SK-N-SH (cell line): ENCODE data around the gene TBC1D3B. TPM values are rescaled to one million over a fixed set of nuclear protein-coding genes. Genes with fewer than 3 reads are reported as not detected.

ENCODE experiments used
- CTCF ChIA-PET: fragments of 300-600, 350-600 bp; formaldehyde crosslinking; extraction: SDS; loops from one replicate; lab custom pipeline; 2021; lab: Yijun Ruan, JAX
- POLR2A ChIA-PET: fragments of 350-600 bp; sonication (Branson Sonifier 250); formaldehyde crosslinking; extraction: SDS; loops from one replicate; lab custom pipeline; 2020; ENCODE audit warnings: antibody characterized with exemption, inconsistent platforms; lab: Yijun Ruan, JAX
- DNase-seq: peaks from one replicate; pipeline ENCODE4 v3.0.0; 2012
- H2AFZ ChIP-seq: fragments of 200-600 bp; sonication (generic); 2 replicates; pipeline ENCODE4 v1.8.1; 2016; ENCODE audit warnings: antibody characterized with exemption, mild to moderate bottlenecking, low read depth
- H3F3A ChIP-seq: fragments of 200-600 bp; sonication (generic); replicated peaks from 2 replicates; pipeline ENCODE3; 2016; ENCODE audit warnings: antibody characterized with exemption, mild to moderate bottlenecking; ENCODE audit not compliant: insufficient read depth
- H3K27ac ChIP-seq, 2 experiments: fragments of 200-500 bp in 1 of 2; fragments of 200-600 bp in 1 of 2; sonication (Bioruptor generic) in 1 of 2; sonication (generic), shearing (Covaris generic) in 1 of 2; 2 replicates each; pipeline versions ENCODE4 v1.5.1 to v1.6.1; 2014 to 2016; ENCODE audit warnings: low read depth in 2 of 2, inconsistent platforms in 1 of 2, low read length in 1 of 2, mild to moderate bottlenecking in 1 of 2, mixed read lengths in 1 of 2
- H3K27me3 ChIP-seq: fragments of 200-600 bp; sonication (generic), shearing (Covaris generic); 2 replicates; pipeline ENCODE4 v1.6.1; 2016; ENCODE audit warnings: mixed run types; ENCODE audit not compliant: insufficient read depth
- H3K36me3 ChIP-seq, 2 experiments: fragments of 200-500 bp in 1 of 2; fragments of 200-600 bp in 1 of 2; sonication (Bioruptor generic) in 1 of 2; sonication (generic) in 1 of 2; replicated peaks in 1 of 2; 2 replicates each; pipeline versions ENCODE3 to v1.5.1; 2014 to 2016; ENCODE audit warnings: low read length in 1 of 2, mild to moderate bottlenecking in 1 of 2; ENCODE audit not compliant: insufficient read depth in 2 of 2, control insufficient read depth in 1 of 2
- H3K4me1 ChIP-seq, 2 experiments: fragments of 200-500 bp in 1 of 2; fragments of 200-600 bp in 1 of 2; sonication (Bioruptor generic) in 1 of 2; sonication (generic), shearing (Covaris generic) in 1 of 2; 2 replicates each; pipeline versions ENCODE4 v1.5.1 to v1.6.1; 2014 to 2016; ENCODE audit warnings: low read depth in 1 of 2, low read length in 1 of 2, mixed run types in 1 of 2; ENCODE audit not compliant: insufficient read depth in 2 of 2, control insufficient read depth in 1 of 2
- H3K4me2 ChIP-seq: fragments of 200-600 bp; sonication (generic), shearing (Covaris generic); 2 replicates; pipeline ENCODE4 v1.6.1; 2017; ENCODE audit warnings: mixed run types
- H3K4me3 ChIP-seq, 2 experiments: fragments of 200-500 bp in 1 of 2; fragments of 200-600 bp in 1 of 2; sonication (Bioruptor generic) in 1 of 2; sonication (generic), shearing (Covaris generic) in 1 of 2; 2 replicates each; pipeline versions ENCODE4 v1.5.1 to v1.8.1; 2014 to 2016; ENCODE audit warnings: low read depth in 2 of 2, inconsistent platforms in 1 of 2, low read length in 1 of 2, mild to moderate bottlenecking in 1 of 2, mixed read lengths in 1 of 2, moderate library complexity in 1 of 2
- H3K79me2 ChIP-seq: fragments of 200-600 bp; sonication (generic); 2 replicates; pipeline ENCODE4 v1.8.1; 2017; ENCODE audit warnings: mild to moderate bottlenecking; ENCODE audit not compliant: insufficient read depth
- H3K9ac ChIP-seq: fragments of 200-600 bp; sonication (generic); 2 replicates; pipeline ENCODE4 v1.6.1; 2017; ENCODE audit warnings: mixed run types
- H3K9me2 ChIP-seq: fragments of 200-600 bp; sonication (generic); 2 replicates; pipeline ENCODE4 v1.6.1; 2017; ENCODE audit warnings: mixed run types
- H3K9me3 ChIP-seq: fragments of 200-600 bp; sonication (generic); 2 replicates; pipeline ENCODE4 v1.6.1; 2017; ENCODE audit warnings: mixed run types, mild to moderate bottlenecking, moderate library complexity
- H4K20me1 ChIP-seq: fragments of 200-600 bp; sonication (generic); 2 replicates; pipeline ENCODE4 v1.6.1; 2017; ENCODE audit warnings: mild to moderate bottlenecking, mixed run types; ENCODE audit not compliant: insufficient read depth
- CTCF ChIP-seq: fragments of 200-600 bp; sonication (generic); IDR thresholded peaks from 2 replicates; pipeline ENCODE4 v1.6.1; 2017; ENCODE audit warnings: antibody characterized with exemption, mild to moderate bottlenecking, moderate library complexity
- EZH2phosphoT487 ChIP-seq: fragments of 200-600 bp; sonication (generic); IDR thresholded peaks from 2 replicates; pipeline ENCODE4 v1.6.1; 2017; ENCODE audit warnings: low read depth, mixed run types, mild to moderate bottlenecking, antibody characterized with exemption, moderate library complexity, borderline replicate concordance
- GATA2 ChIP-seq: sonication (generic); formaldehyde crosslinking; IDR thresholded peaks from 2 replicates; pipeline ENCODE4 v1.5.0; 2020; ENCODE audit warnings: mild to moderate bottlenecking, missing genetic modification reagents
- IRF3 ChIP-seq: fragments of 150-350 bp; IDR thresholded peaks from 2 replicates; pipeline ENCODE4 v1.6.1; 2016; ENCODE audit warnings: mild to moderate bottlenecking, low read depth, low read length
- MEF2A ChIP-seq: IDR thresholded peaks from 2 replicates; pipeline ENCODE4 v1.4.0; 2012; ENCODE audit warnings: low read depth, borderline replicate concordance
- MXI1 ChIP-seq: IDR thresholded peaks from 2 replicates; pipeline ENCODE4 v1.6.1; 2012; ENCODE audit warnings: mild to moderate bottlenecking, low read depth, low read length, improper control_type of control experiment
- RAD21 ChIP-seq: IDR thresholded peaks from 2 replicates; pipeline ENCODE4 v1.6.1; 2012; ENCODE audit warnings: mild to moderate bottlenecking, low read length
- RCOR1 ChIP-seq: fragments of 150-350 bp; IDR thresholded peaks from 2 replicates; pipeline ENCODE4 v1.6.1; 2017; ENCODE audit warnings: antibody characterized with exemption, low read length
- REST ChIP-seq: IDR thresholded peaks from 2 replicates; pipeline ENCODE4 v1.6.1; 2012; ENCODE audit warnings: mild to moderate bottlenecking, low read depth, low read length, moderate library complexity
- RFX5 ChIP-seq: IDR thresholded peaks from 2 replicates; pipeline ENCODE4 v1.6.1; 2012; ENCODE audit warnings: mild to moderate bottlenecking, improper control_type of control experiment, low read length
- WGBS: methylation state at CpG from one replicate; pipeline ENCODE4 v1.1.6; 2017; ENCODE audit warnings: low lambda C conversion rate; 5-methylcytosine and 5-hydroxymethylcytosine counted together
- polyA plus RNA-seq, 3 experiments: library from polyadenylated mRNA; depleted of rRNA; stranded (reverse); fragments of >200 nt; gene quantifications; 2 replicates each; pipeline ENCODE4 v1.2.3, GENCODE V29; 2012

The TBC1D3B gene
- polyA plus RNA-seq, 1 of the 3 experiments (the other 2 are of a cell fraction): 3.7 TPM

DNA sequence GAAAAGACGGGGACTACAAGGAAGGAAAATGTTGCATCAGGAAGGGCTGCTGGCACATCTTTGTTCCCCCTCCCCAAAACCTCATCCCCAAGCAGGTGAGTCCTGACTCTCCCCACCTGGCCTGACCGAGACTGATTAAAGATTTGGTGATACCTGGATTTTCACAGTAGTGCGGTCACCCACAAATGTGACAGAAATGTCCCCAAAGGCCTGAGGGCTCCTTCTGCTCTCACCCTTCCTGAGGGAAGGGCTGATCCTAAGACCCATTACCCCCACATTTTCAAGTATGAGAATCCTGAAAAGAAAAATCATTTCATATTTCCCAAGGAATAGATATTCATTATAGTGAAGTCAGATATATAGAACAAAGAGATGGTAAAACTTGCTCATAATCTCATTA is 28.8 kb downstream of the TBC1D3B start:
- Histone ChIP-seq H4K20me1 (no peaks in the 10 kb centered on the region), H3K9ac (no peak overlapping the region), H3K27me3 (peaks cover 14% of the 10 kb centered on the region; the same call in 1 of the 2 replicates), H3K4me2 (no peak overlapping the region), H3K4me1 (no peaks in the 10 kb centered on the region), H3K27ac (no peak overlapping the region), H3K9me3 (no peaks in the 10 kb centered on the region), H3K9me2 (no peaks in the 10 kb centered on the region), H3K79me2 (no peaks in the 10 kb centered on the region), H3K4me3 (no peak overlapping the region), H3F3A (no peaks in the 10 kb centered on the region), H3K36me3 (no peaks in the 10 kb centered on the region), H2AFZ (no peak overlapping the region)
- ChIA-PET POLR2A (no interaction called here), CTCF (interaction anchor here (0.6 to 5.2 kb wide), 6 partner anchors 29 to 299 kb away, joined by 3 to 59 read pairs (median 5); no protein-coding TSS in a partner anchor)
- WGBS: 35% methylated on average over 3 of the region's 3 CpGs
- no peak for DNase-seq
- no peak for TF ChIP-seq GATA2
- TF ChIP-seq CTCF: no peak
- no peak for TF ChIP-seq RFX5

DNA sequence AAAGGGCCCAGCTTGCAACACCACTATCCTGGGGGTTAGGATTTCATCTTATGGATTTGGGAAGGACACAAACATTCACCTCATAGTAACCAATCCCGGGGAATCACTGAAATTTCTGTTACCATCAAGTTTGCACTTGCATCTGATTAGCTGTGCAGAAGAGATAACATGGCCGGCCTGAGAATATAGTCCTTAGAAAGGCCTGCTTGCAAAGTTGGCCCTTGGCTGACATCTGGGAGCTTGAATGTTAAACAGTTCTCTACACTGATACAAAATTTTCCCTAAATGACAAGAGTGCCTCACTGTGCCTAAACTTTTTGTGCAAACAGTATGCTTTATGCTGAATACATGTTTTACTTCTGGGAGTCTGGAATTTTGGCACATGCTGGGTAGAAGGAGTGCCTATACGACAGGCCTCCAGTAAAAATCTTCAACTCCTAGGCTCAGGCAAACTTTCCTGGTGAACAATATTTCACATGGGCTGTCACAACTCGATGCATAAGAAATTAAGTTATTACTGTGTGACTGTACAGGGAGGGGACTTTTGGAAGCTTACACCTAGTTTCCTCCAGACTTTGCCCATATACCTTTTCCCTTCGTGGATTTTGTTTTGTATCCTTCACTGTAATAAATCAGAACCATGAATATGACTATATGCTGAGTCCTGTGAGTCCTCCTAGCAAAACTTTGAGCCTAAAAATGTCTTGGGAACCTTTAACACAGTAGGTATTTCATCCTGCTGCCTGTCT is 31.3 kb downstream of the TBC1D3B start:
- Histone ChIP-seq H3K4me2 (no peak overlapping the region), H3K4me3 (no peak overlapping the region), H2AFZ (no peak overlapping the region), H3K36me3 (no peaks in the 10 kb centered on the region), H3K9ac (no peak overlapping the region), H3K79me2 (no peaks in the 10 kb centered on the region), H3K9me3 (no peaks in the 10 kb centered on the region), H3K9me2 (no peaks in the 10 kb centered on the region), H3F3A (no peaks in the 10 kb centered on the region), H3K27me3 (peaks cover 14% of the 10 kb centered on the region; the same call in 1 of the 2 replicates), H4K20me1 (no peaks in the 10 kb centered on the region), H3K27ac (no peak overlapping the region), H3K4me1 (no peaks in the 10 kb centered on the region)
- 15% methylated on average over 5 of the region's 5 CpGs for WGBS
- POLR2A ChIA-PET: no interaction called here
- CTCF ChIA-PET: interaction anchor here (0.9 to 5.2 kb wide), 3 partner anchors 14 to 175 kb away, joined by 3 to 59 read pairs (median 15); no protein-coding TSS in a partner anchor
- no peak for DNase-seq
- TF ChIP-seq RAD21 (no peak), MXI1 (no peak), RCOR1 (no peak), EZH2phosphoT487 (no peak), IRF3 (no peak), MEF2A (no peak), REST (no peak)
